Superior temporal gyrus (tissue), 1 donor: ENCODE results near the gene RHBDF2.
"Not testable (repeated sequence)": the region's sequence is repeated elsewhere in the genome, so short reads cannot be mapped to it uniquely, and the experiment has no call there.

Source experiments
- DNase-seq: peaks from one replicate; pipeline ENCODE4 v3.0.0-alpha.2; 2016; ENCODE audit errors: extremely low spot score

Gene RHBDF2

GRCh38 chr17:76524598-76525512 lies 23.6 kb upstream of the RHBDF2 start:
- no peak for DNase-seq

GRCh38 chr17:76523084-76524037 lies 22.1 kb upstream of the RHBDF2 start:
- peak; percentile 78 for DNase-seq

GRCh38 chr17:76521683-76522082 lies 20.5 kb upstream of the RHBDF2 start:
- DNase-seq = not testable (repeated sequence)

- DNase-seq = no peak
Measured at GRCh38 chr17:76521262-76521661, 20.0 kb upstream of the RHBDF2 start.

GRCh38 chr17:76519048-76519966 lies 18.1 kb upstream of the RHBDF2 start:
- DNase-seq = no peak

- DNase-seq = no peak
Measured at GRCh38 chr17:76517638-76518038, 16.4 kb upstream of the RHBDF2 start.

GRCh38 chr17:76515274-76515949 lies 14.2 kb upstream of the RHBDF2 start:
- DNase-seq = no peak

GRCh38 chr17:76514355-76514754 lies 13.1 kb upstream of the RHBDF2 start:
- DNase-seq = not testable (repeated sequence)

- no peak for DNase-seq
Measured at GRCh38 chr17:76513306-76513692, 12.1 kb upstream of the RHBDF2 start.

- DNase-seq = no peak
Measured at GRCh38 chr17:76512366-76513305, 11.4 kb upstream of the RHBDF2 start.

- DNase-seq = no peak
Measured at GRCh38 chr17:76511668-76512365, 10.6 kb upstream of the RHBDF2 start.

GRCh38 chr17:76510831-76511244 lies 9.6 kb upstream of the RHBDF2 start:
- DNase-seq = no peak

GRCh38 chr17:76508472-76509063 lies 7.3 kb upstream of the RHBDF2 start:
- DNase-seq = not testable (repeated sequence)

GRCh38 chr17:76506408-76507345 lies 5.5 kb upstream of the RHBDF2 start:
- DNase-seq = peak; percentile 91

GRCh38 chr17:76504117-76504516 lies 2.9 kb upstream of the RHBDF2 start:
- no peak for DNase-seq

GRCh38 chr17:76502341-76503211 lies 1.4 kb upstream of the RHBDF2 start:
- no peak for DNase-seq
